HepG2 (cell line): ENCODE measurements around the gene C16orf78. TPM values are rescaled to one million over a fixed set of nuclear protein-coding genes. Genes with fewer than 3 reads are reported as not detected.

Source experiments
- ATAC-seq: fragments of 200-7000 bp; cut with Tn5 transposase; 3 replicates; pipeline ENCODE4 v1.9.1; 2020; ENCODE audit warnings: mild to moderate bottlenecking, moderate library complexity
- BruUV-seq: library from RNA; stranded (reverse); fragments of 400-500 nt; replicated peaks from 2 replicates; lab custom pipeline; 2021; lab: Mats Ljungman, UMichigan
- CTCF ChIA-PET: fragments of 300-600 bp; formaldehyde crosslinking; extraction: SDS; loops from one replicate; lab custom pipeline; 2021; ENCODE audit warnings: low total read pairs, inconsistent platforms, low intra/inter-chr PET ratio; lab: Yijun Ruan, JAX
- POLR2A ChIA-PET: fragments of 350-600 bp; sonication (Branson Sonifier 250); formaldehyde crosslinking; loops from one replicate; lab custom pipeline; 2020; ENCODE audit warnings: antibody characterized with exemption, inconsistent platforms; lab: Yijun Ruan, JAX
- DNase-seq: peaks from one replicate; pipeline ENCODE4 v3.0.0-alpha.2; 2015; ENCODE audit warnings: low spot score
- FAIRE-seq: peaks from 3 replicates; lab custom pipeline; 2011; peaks lifted over from hg19 to GRCh38; lab: Jason Lieb, UNC
- H2AFZ ChIP-seq: one replicate; pipeline ENCODE4 v1.6.1; 2011; ENCODE audit warnings: low read length, inconsistent platforms
- H3K27ac ChIP-seq: fragments of 300-600 bp; 3 replicates; pipeline ENCODE4 v1.8.0; 2011; ENCODE audit warnings: mixed run types, mild to moderate bottlenecking, mixed read lengths, low read length, inconsistent platforms; ENCODE audit not compliant: insufficient read depth; ENCODE audit errors: extremely low read length
- H3K27me3 ChIP-seq, 2 experiments: fragments of 200-600 bp in 1 of 2; 2 replicates in 1 of 2; 3 replicates in 1 of 2; pipeline versions ENCODE4 v1.6.0 to v1.8.0; 2011; ENCODE audit warnings: low read length in 2 of 2, mild to moderate bottlenecking in 2 of 2, moderate library complexity in 2 of 2, inconsistent platforms in 1 of 2; ENCODE audit not compliant: insufficient read depth in 2 of 2, control insufficient read depth in 1 of 2
- H3K36me3 ChIP-seq, 2 experiments: fragments of 200-600 bp in 1 of 2; replicated peaks in 1 of 2; 2 replicates in 1 of 2; 3 replicates in 1 of 2; pipeline versions ENCODE4 v1.5.1 to v1.8.0; 2011; ENCODE audit warnings: low read length in 2 of 2, inconsistent platforms in 1 of 2; ENCODE audit not compliant: insufficient read depth in 2 of 2, control insufficient read depth in 1 of 2
- H3K4me1 ChIP-seq: 2 replicates; pipeline ENCODE4 v1.5.1; 2012; ENCODE audit warnings: low read length, inconsistent platforms; ENCODE audit not compliant: insufficient read depth
- H3K4me2 ChIP-seq: 2 replicates; pipeline ENCODE4 v1.6.0; 2011; ENCODE audit warnings: low read depth, low read length, inconsistent platforms
- H3K4me3 ChIP-seq, 3 experiments: fragments of 200-600 bp in 1 of 3; sonication (generic), shearing (Covaris generic) in 1 of 3; replicated peaks in 1 of 3; 2 replicates each; pipeline ENCODE4 v1.5.1; 2011 to 2016; ENCODE audit warnings: low read length in 3 of 3, inconsistent platforms in 2 of 3, low read depth in 2 of 3, mild to moderate bottlenecking in 2 of 3, control low read depth in 1 of 3, mixed read lengths in 1 of 3; ENCODE audit not compliant: insufficient read depth in 1 of 3
- H3K79me2 ChIP-seq: one replicate; pipeline ENCODE4 v1.6.1; 2011; ENCODE audit warnings: low read length, inconsistent platforms; ENCODE audit not compliant: insufficient read depth
- H3K9ac ChIP-seq: 2 replicates; pipeline ENCODE4 v1.6.0; 2011; ENCODE audit warnings: mild to moderate bottlenecking, low read depth, low read length, inconsistent platforms; ENCODE audit not compliant: insufficient read depth
- H3K9me3 ChIP-seq: 2 replicates; pipeline ENCODE4 v1.5.1; 2012; ENCODE audit warnings: mild to moderate bottlenecking, low read length
- H4K20me1 ChIP-seq: 2 replicates; pipeline ENCODE4 v1.6.0; 2011; ENCODE audit warnings: inconsistent platforms, mild to moderate bottlenecking, low read length, moderate library complexity; ENCODE audit not compliant: insufficient read depth
- ARID2 ChIP-seq: sonication (generic); formaldehyde crosslinking; IDR thresholded peaks from 2 replicates; pipeline ENCODE4 v1.8.1; 2022; ENCODE audit warnings: mild to moderate bottlenecking, missing genetic modification reagents, borderline replicate concordance
- GLI4 ChIP-seq: sonication (generic); formaldehyde crosslinking; IDR thresholded peaks from 2 replicates; pipeline ENCODE4 v1.5.1; 2020; ENCODE audit warnings: missing genetic modification reagents, mild to moderate bottlenecking, moderate library complexity, borderline replicate concordance
- KMT2B ChIP-seq: IDR thresholded peaks from 2 replicates; pipeline ENCODE4 v1.6.1; 2016; ENCODE audit warnings: missing genetic modification reagents, missing compliant biosample characterization
- PRDM15 ChIP-seq: sonication (generic); formaldehyde crosslinking; IDR thresholded peaks from 2 replicates; pipeline ENCODE4 v1.4.0; 2020; ENCODE audit warnings: missing genetic modification reagents
- WGBS: methylation state at CpG from one replicate; pipeline ENCODE4 v1.1.6; 2017; ENCODE audit warnings: low lambda C conversion rate; 5-methylcytosine and 5-hydroxymethylcytosine counted together
- in situ Hi-C: cut with HindIII; loops from 2 replicates; pipeline ENCODE4 v1.10.0; 2017; ENCODE audit warnings: low pct_unique_long_range_greater_than_20kb; ENCODE audit not compliant: extremely low pct_ligation_motif_present
- intact Hi-C: fragments of 100-400 bp; cut with micrococcal nuclease; formaldehyde crosslinking; loops from one replicate; pipeline ENCODE4 v1.10.0; 2022; ENCODE audit not compliant: unreplicated experiment
- polyA plus RNA-seq, 8 experiments: library from polyadenylated mRNA; depleted of rRNA in 3 of 8; stranded (reverse) in 7 of 8; unstranded in 1 of 8; fragments of >200 nt; fragmentation: Illumina TruSeq in 4 of 8; extraction: Trizol in 4 of 8; gene quantifications; 2 replicates each; pipeline versions ENCODE4 v1.2.1 to v1.2.3, GENCODE V29; 2011 to 2016; ENCODE audit warnings: low read depth in 4 of 8, missing spikeins in 1 of 8, mixed read lengths in 1 of 8; ENCODE audit not compliant: insufficient read depth in 1 of 8
- total RNA-seq, 5 experiments: library from RNA; depleted of rRNA; stranded (reverse); fragments of >200 nt; fragmentation: Illumina TruSeq; extraction: Trizol; gene quantifications; 2 replicates each; pipeline ENCODE4 v1.2.3, GENCODE V29; 2016; ENCODE audit warnings: low read depth in 1 of 5

Gene C16orf78
- total and polyA plus RNA-seq, 2 of the 13 experiments (the other 11 are each of a cell fraction or from before 2014, with no cell fraction given), result not detected

GRCh38 chr16:49436181-49436580 is 62.6 kb downstream of the C16orf78 start:
- H3K27me3 ChIP-seq, result peaks cover 2 to 39% of the 10 kb centered on the region in 2 experiments; a peak in 3 of 5 replicates
- intact Hi-C loops, result no loop called here

More at GRCh38 chr16:49436181-49436580, 62.6 kb downstream of the C16orf78 start:
- no peak overlapping the region for H3K9ac ChIP-seq
- DNase-seq (no peak), ATAC-seq (no peak), FAIRE-seq (no peak)
- H3K79me2 ChIP-seq, result no peaks in the 10 kb centered on the region
- no peak overlapping the region for H3K27ac ChIP-seq
- H3K4me3 ChIP-seq, result no peak overlapping the region
- BruUV-seq, result no TSS peak
- H4K20me1 ChIP-seq, result no peaks in the 10 kb centered on the region
- WGBS, result 3% methylated on average over 7 of the region's 7 CpGs
- H3K9me3 ChIP-seq, result no peaks in the 10 kb centered on the region
- in situ Hi-C loops, result no loop called here
- POLR2A ChIA-PET, result no interaction called here
- H3K36me3 ChIP-seq, result no peaks in the 10 kb centered on the region
- TF ChIP-seq PRDM15, result no peak
- TF ChIP-seq GLI4 (CRISPR knock-in tag), result no peak
- no peak for TF ChIP-seq ARID2 (CRISPR knock-in tag)
- no peak for TF ChIP-seq KMT2B (CRISPR knock-in tag)
- no peak overlapping the region for H2AFZ ChIP-seq
- no peaks in the 10 kb centered on the region for H3K4me1 ChIP-seq
- CTCF ChIA-PET, result no interaction called here
- H3K4me2 ChIP-seq, result no peak overlapping the region
